Measurements from ENCODE around the gene CENPO. TPM values are rescaled to one million over a fixed set of nuclear protein-coding genes. Genes with fewer than 3 reads are reported as not detected.

CENPO gene
- total RNA-seq, 1 donor from 2014 or later: 17.5 TPM

DNA sequence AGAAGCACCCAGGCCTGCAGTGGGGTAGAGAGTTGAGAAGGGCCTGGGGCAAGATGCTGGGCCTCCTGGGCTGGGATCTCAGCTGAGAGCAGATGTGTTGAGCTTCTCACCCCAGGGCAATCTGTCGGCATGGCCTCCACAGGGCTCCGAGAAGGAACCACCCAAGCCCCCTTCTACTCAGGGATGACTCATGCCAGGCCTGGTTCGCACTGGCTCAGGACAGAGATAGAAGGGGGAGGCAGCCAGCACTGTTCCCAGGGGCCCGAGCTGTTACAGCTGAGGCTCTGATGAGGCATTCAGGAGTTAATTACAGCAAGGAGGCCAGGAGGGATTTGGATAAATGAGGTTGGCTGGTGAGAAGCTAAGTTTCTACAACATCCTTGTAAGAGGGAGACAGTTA lies 62.5 kb downstream of the CENPO start:
- TF ChIP-seq, protein P1, sequence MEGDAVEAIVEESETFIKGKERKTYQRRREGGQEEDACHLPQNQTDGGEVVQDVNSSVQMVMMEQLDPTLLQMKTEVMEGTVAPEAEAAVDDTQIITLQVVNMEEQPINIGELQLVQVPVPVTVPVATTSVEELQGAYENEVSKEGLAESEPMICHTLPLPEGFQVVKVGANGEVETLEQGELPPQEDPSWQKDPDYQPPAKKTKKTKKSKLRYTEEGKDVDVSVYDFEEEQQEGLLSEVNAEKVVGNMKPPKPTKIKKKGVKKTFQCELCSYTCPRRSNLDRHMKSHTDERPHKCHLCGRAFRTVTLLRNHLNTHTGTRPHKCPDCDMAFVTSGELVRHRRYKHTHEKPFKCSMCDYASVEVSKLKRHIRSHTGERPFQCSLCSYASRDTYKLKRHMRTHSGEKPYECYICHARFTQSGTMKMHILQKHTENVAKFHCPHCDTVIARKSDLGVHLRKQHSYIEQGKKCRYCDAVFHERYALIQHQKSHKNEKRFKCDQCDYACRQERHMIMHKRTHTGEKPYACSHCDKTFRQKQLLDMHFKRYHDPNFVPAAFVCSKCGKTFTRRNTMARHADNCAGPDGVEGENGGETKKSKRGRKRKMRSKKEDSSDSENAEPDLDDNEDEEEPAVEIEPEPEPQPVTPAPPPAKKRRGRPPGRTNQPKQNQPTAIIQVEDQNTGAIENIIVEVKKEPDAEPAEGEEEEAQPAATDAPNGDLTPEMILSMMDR (IDR thresholded peaks at IDR 0.05; ENCODE audit: insufficient read depth, low read depth, low read length): no peak
- TF ChIP-seq EZH2 (IDR thresholded peaks at IDR 0.05; ENCODE audit: insufficient read depth, low read length): no peak
- H3K4me1 ChIP-seq (ENCODE audit: insufficient read depth, low read length): peaks cover 7% of the 10 kb centered on the region
- no peak overlapping the region for H3K27ac Mint-ChIP-seq (ENCODE audit: unreplicated experiment)

DNA sequence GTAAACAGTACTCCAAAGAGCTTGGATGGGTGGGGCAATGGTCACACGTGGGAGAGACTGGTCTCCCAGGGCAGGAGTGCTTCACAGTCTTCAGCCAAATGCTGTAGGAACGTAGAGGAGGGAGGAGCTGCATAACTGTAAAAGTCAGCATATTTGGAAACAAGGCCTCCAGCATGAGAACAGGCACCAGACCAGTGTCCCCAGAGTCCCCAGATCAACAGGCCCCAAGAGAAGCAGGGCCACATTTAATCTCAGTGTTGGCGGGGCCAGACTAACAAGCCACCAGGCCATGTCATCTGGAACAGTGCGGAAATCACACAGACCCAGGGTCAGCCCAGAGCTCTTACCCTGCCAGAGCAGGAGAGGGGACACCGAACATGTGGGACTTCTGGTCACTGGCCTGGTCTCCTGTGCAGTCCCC lies 63.6 kb downstream of the CENPO start:
- Mint-ChIP-seq H3K4me3 (ENCODE audit: unreplicated experiment) (no peak overlapping the region), H3K4me1 (ENCODE audit: low read depth, unreplicated experiment) (peaks cover 17% of the 10 kb centered on the region), H3K9me3 (ENCODE audit: unreplicated experiment) (no peaks in the 10 kb centered on the region), H3K27me3 (ENCODE audit: low read depth, unreplicated experiment) (no peaks in the 10 kb centered on the region), H3K27ac (ENCODE audit: unreplicated experiment) (peak overlapping the region; percentile 34), H3K36me3 (ENCODE audit: low read depth, unreplicated experiment) (peaks cover 2% of the 10 kb centered on the region)
- no peak overlapping the region for H3K4me3 ChIP-seq (ENCODE audit: insufficient read depth, low read depth, low read length)
- H3K36me3 ChIP-seq (ENCODE audit: insufficient read depth, low read length): no peaks in the 10 kb centered on the region
- H3K4me2 ChIP-seq (ENCODE audit: low read length): no peak overlapping the region
- no peak overlapping the region for H2AFZ ChIP-seq (ENCODE audit: low read depth, low read length)
- no peaks in the 10 kb centered on the region for H3K79me2 ChIP-seq (ENCODE audit: insufficient read depth, low read length)
- no peaks in the 10 kb centered on the region for H3K27me3 ChIP-seq (ENCODE audit: insufficient read depth, low read length)
- no peaks in the 10 kb centered on the region for H4K20me1 ChIP-seq (ENCODE audit: insufficient read depth, low read length)
- no peak overlapping the region for H3K27ac ChIP-seq (ENCODE audit: low read depth, low read length)
- peaks cover 7% of the 10 kb centered on the region for H3K4me1 ChIP-seq (ENCODE audit: insufficient read depth, low read length)
- no peak for DNase-seq (ENCODE audit: low read depth)
- FAIRE-seq: no peak
- H3K9me3 ChIP-seq (ENCODE audit: insufficient read depth, low read depth, low read length): no peaks in the 10 kb centered on the region
- H3K9ac ChIP-seq (ENCODE audit: low read length): no peak overlapping the region
- no peak for TF ChIP-seq EZH2 (IDR thresholded peaks at IDR 0.05; ENCODE audit: insufficient read depth, low read length)
- TF ChIP-seq, protein P1 (IDR thresholded peaks at IDR 0.05; ENCODE audit: insufficient read depth, low read depth, low read length): no peak

More for the DNA sequence above, 62.5 kb downstream of the CENPO start:
- no peak for FAIRE-seq
- H3K9me3 Mint-ChIP-seq (ENCODE audit: unreplicated experiment): no peaks in the 10 kb centered on the region
- Histone ChIP-seq H3K9me3 (ENCODE audit: insufficient read depth, low read depth, low read length) (no peaks in the 10 kb centered on the region), H4K20me1 (ENCODE audit: insufficient read depth, low read length) (no peaks in the 10 kb centered on the region), H3K36me3 (ENCODE audit: insufficient read depth, low read length) (no peaks in the 10 kb centered on the region), H3K27ac (ENCODE audit: low read depth, low read length) (no peak overlapping the region), H3K4me2 (ENCODE audit: low read length) (no peak overlapping the region), H3K4me3 (ENCODE audit: insufficient read depth, low read depth, low read length) (no peak overlapping the region), H3K79me2 (ENCODE audit: insufficient read depth, low read length) (no peaks in the 10 kb centered on the region), H3K27me3 (ENCODE audit: insufficient read depth, low read length) (no peaks in the 10 kb centered on the region), H3K9ac (ENCODE audit: low read length) (no peak overlapping the region), H2AFZ (ENCODE audit: low read depth, low read length) (peak overlapping the region; percentile 0)
- H3K4me3 Mint-ChIP-seq (ENCODE audit: unreplicated experiment): no peak overlapping the region
- DNase-seq (ENCODE audit: low read depth): peak; percentile 24
- H3K36me3 Mint-ChIP-seq (ENCODE audit: low read depth, unreplicated experiment): peaks cover 5% of the 10 kb centered on the region
- H3K4me1 Mint-ChIP-seq (ENCODE audit: low read depth, unreplicated experiment): peaks cover 17% of the 10 kb centered on the region
- H3K27me3 Mint-ChIP-seq (ENCODE audit: low read depth, unreplicated experiment): no peaks in the 10 kb centered on the region

DNA sequence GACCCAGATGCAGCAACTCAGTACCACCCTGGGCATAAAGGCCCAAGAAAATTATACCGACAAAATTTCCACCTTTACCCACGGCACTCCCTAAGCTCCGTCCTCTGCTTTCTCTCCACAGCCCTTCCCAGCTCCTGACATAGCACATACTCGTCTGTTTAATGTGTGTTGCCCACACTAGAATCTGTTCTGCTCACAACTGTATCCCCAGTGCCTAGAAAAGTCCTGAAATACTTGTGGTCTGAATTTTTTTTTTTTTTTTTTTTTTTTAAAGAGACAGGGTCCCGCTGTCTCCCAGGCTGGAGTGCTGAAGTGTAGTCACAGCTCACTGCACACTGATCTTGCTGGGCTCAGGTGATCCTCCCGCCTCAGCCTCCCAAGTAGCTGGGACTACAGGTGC lies 64.5 kb downstream of the CENPO start:
- Histone ChIP-seq H3K4me3 (ENCODE audit: insufficient read depth, low read depth, low read length) (no peak overlapping the region), H2AFZ (ENCODE audit: low read depth, low read length) (no peak overlapping the region), H3K4me1 (ENCODE audit: insufficient read depth, low read length) (peaks cover 7% of the 10 kb centered on the region), H3K27ac (ENCODE audit: low read depth, low read length) (no peak overlapping the region), H3K79me2 (ENCODE audit: insufficient read depth, low read length) (no peaks in the 10 kb centered on the region), H3K9ac (ENCODE audit: low read length) (no peak overlapping the region), H3K36me3 (ENCODE audit: insufficient read depth, low read length) (no peaks in the 10 kb centered on the region), H4K20me1 (ENCODE audit: insufficient read depth, low read length) (no peaks in the 10 kb centered on the region), H3K4me2 (ENCODE audit: low read length) (no peak overlapping the region), H3K27me3 (ENCODE audit: insufficient read depth, low read length) (no peaks in the 10 kb centered on the region), H3K9me3 (ENCODE audit: insufficient read depth, low read depth, low read length) (no peaks in the 10 kb centered on the region)
- Mint-ChIP-seq H3K4me3 (ENCODE audit: unreplicated experiment) (no peak overlapping the region), H3K27ac (ENCODE audit: unreplicated experiment) (peak overlapping the region; percentile 6), H3K9me3 (ENCODE audit: unreplicated experiment) (no peaks in the 10 kb centered on the region), H3K36me3 (ENCODE audit: low read depth, unreplicated experiment) (peaks cover 2% of the 10 kb centered on the region), H3K27me3 (ENCODE audit: low read depth, unreplicated experiment) (no peaks in the 10 kb centered on the region), H3K4me1 (ENCODE audit: low read depth, unreplicated experiment) (peaks cover 17% of the 10 kb centered on the region)
- TF ChIP-seq, protein P1 (IDR thresholded peaks at IDR 0.05; ENCODE audit: insufficient read depth, low read depth, low read length): no peak
- TF ChIP-seq EZH2 (IDR thresholded peaks at IDR 0.05; ENCODE audit: insufficient read depth, low read length): no peak
- FAIRE-seq (no peak), DNase-seq (ENCODE audit: low read depth) (no peak)
